ENCODE measurements around the gene CALML5.

- no peak for TF ChIP-seq CTCF (conservative IDR thresholded peaks at IDR 0.05; ENCODE audit: low read depth, low read length)
- no peak for TF ChIP-seq EZH2 (IDR thresholded peaks at IDR 0.05; ENCODE audit: borderline replicate concordance, low read depth, low read length, poor library complexity, severe bottlenecking)
Observed at GRCh38 chr10:5457741-5458140, 41.6 kb downstream of the CALML5 start.

Data from A673 (cell line).